H1 (cell line): ENCODE data around the gene PSMD13.

Experiments
- CEBPB ChIP-seq: IDR thresholded peaks from 2 replicates; pipeline ENCODE4 v1.6.1; 2012; ENCODE audit warnings: low read depth, low read length
- CHD2 ChIP-seq: IDR thresholded peaks from 2 replicates; pipeline ENCODE4 v1.6.1; 2012; ENCODE audit warnings: low read length, improper control_type of control experiment
- CTCF ChIP-seq, 3 experiments: IDR thresholded peaks; 1 replicate in 2 of 3; 2 replicates in 1 of 3; pipeline versions ENCODE4 v1.5.1 to v1.6.1; 2011; ENCODE audit warnings: low read length in 3 of 3, mild to moderate bottlenecking in 3 of 3, inconsistent platforms in 2 of 3, low read depth in 1 of 3, moderate library complexity in 1 of 3; ENCODE audit not compliant: insufficient read depth in 1 of 3; ENCODE audit errors: control extremely low read depth in 1 of 3
- EP300 ChIP-seq, 2 experiments: IDR thresholded peaks; 1 replicate in 1 of 2; 2 replicates in 1 of 2; pipeline ENCODE4 v1.6.1; 2011 to 2012; ENCODE audit warnings: low read depth in 2 of 2, low read length in 2 of 2, mild to moderate bottlenecking in 2 of 2, borderline replicate concordance in 1 of 2, inconsistent platforms in 1 of 2, moderate library complexity in 1 of 2
- MAX ChIP-seq: IDR thresholded peaks from 2 replicates; pipeline ENCODE4 v1.6.1; 2012; ENCODE audit warnings: inconsistent platforms
- RBBP5 ChIP-seq: IDR thresholded peaks from 2 replicates; pipeline ENCODE4 v1.7.1; 2012; ENCODE audit warnings: low read depth, mild to moderate bottlenecking, inconsistent platforms, low read length, moderate library complexity, borderline replicate concordance
- TEAD4 ChIP-seq: IDR thresholded peaks from 2 replicates; pipeline ENCODE4 v1.6.1; 2012; ENCODE audit warnings: low read depth, low read length, inconsistent platforms, mixed read lengths
- ZNF274 ChIP-seq: IDR thresholded peaks from 2 replicates; pipeline ENCODE4 v1.7.0; 2012; ENCODE audit warnings: low read length, borderline replicate concordance; ENCODE audit errors: extremely low read depth

- TF ChIP-seq TEAD4 (no peak), CEBPB (no peak), CTCF (IDR thresholded peaks at IDR 0.05; ENCODE audit: control extremely low read depth in 1 of 3, insufficient read depth in 1 of 3, low read depth in 1 of 3, low read length in 3 of 3) (no peak), ZNF274 (no peak), CHD2 (no peak), MAX (no peak), RBBP5 (no peak), EP300 (IDR thresholded peaks at IDR 0.05; ENCODE audit: borderline replicate concordance in 1 of 2, low read depth in 2 of 2, low read length in 2 of 2) (no peak)
Observed at GRCh38 chr11:244376-244775, 7.6 kb downstream of the PSMD13 start.
